A549 (cell line): ENCODE data around the gene SERPINA3. TPM values are rescaled to one million over a fixed set of nuclear protein-coding genes. Genes with fewer than 3 reads are reported as not detected.
"Not testable (repeated sequence)": the region's sequence is repeated elsewhere in the genome, so short reads cannot be mapped to it uniquely, and the experiment has no call there.

Source experiments
- ATAC-seq, 2 experiments: fragments of 200-7000 bp in 1 of 2; fragments of >200 bp in 1 of 2; cut with Nextera tagmentation in 1 of 2; cut with Tn5 transposase in 1 of 2; 3 replicates each; pipeline versions ENCODE4 v1.8.0 to v1.9.1; 2018 to 2020; ENCODE audit warnings: mild to moderate bottlenecking in 1 of 2, moderate library complexity in 1 of 2
- CTCF ChIA-PET: fragments of 300-600 bp; sonication (Branson Sonifier 250); formaldehyde crosslinking; extraction: SDS; loops from one replicate; lab custom pipeline; 2021; ENCODE audit warnings: antibody characterized with exemption, inconsistent platforms; lab: Yijun Ruan, JAX
- POLR2A ChIA-PET: fragments of 350-600 bp; formaldehyde crosslinking; extraction: SDS; loops from one replicate; lab custom pipeline; 2021; ENCODE audit warnings: antibody characterized with exemption, inconsistent platforms; lab: Yijun Ruan, JAX
- DNase-seq, 2 experiments: peaks; one replicate each; pipeline versions ENCODE4 v3.0.0 to v3.0.0-alpha.2; 2011 to 2016; ENCODE audit warnings: low read depth in 1 of 2, low spot score in 1 of 2
- FAIRE-seq: peaks from 2 replicates; lab custom pipeline; 2011; peaks lifted over from hg19 to GRCh38; lab: Jason Lieb, UNC
- H3K27ac ChIP-seq, 2 experiments: fragments of >200 bp; sonication (Bioruptor Twin); formaldehyde crosslinking; 3 replicates each; pipeline ENCODE4 v1.5.1; 2016 to 2017
- H3K4me1 ChIP-seq: fragments of >200 bp; sonication (Bioruptor Twin); formaldehyde crosslinking; 3 replicates; pipeline ENCODE4 v1.6.1; 2016
- H3K4me2 ChIP-seq: fragments of >200 bp; sonication (Bioruptor Twin); formaldehyde crosslinking; 3 replicates; pipeline ENCODE4 v1.6.1; 2016
- H3K4me3 ChIP-seq: fragments of >200 bp; sonication (Bioruptor Twin); formaldehyde crosslinking; 3 replicates; pipeline ENCODE4 v1.5.1; 2016
- H3K9me3 ChIP-seq: fragments of >200 bp; sonication (Bioruptor Twin); formaldehyde crosslinking; 3 replicates; pipeline ENCODE4 v1.6.1; 2016
- EHF ChIP-seq: fragments of 250-450 bp; sonication (Bioruptor Pico); IDR thresholded peaks from 2 replicates; pipeline ENCODE4 v1.5.0; 2020; ENCODE audit warnings: mild to moderate bottlenecking
- EHMT2 ChIP-seq: fragments of 200-600 bp; sonication (generic); IDR thresholded peaks from 2 replicates; pipeline ENCODE4 v1.6.1; 2016; ENCODE audit warnings: antibody characterized with exemption, low read depth, mild to moderate bottlenecking, moderate library complexity
- FOSB ChIP-seq: fragments of 250-450 bp; sonication (Bioruptor Pico); IDR thresholded peaks from 2 replicates; pipeline ENCODE4 v1.5.0; 2020; ENCODE audit warnings: mild to moderate bottlenecking, moderate library complexity
- GATA3 ChIP-seq: IDR thresholded peaks from 2 replicates; pipeline ENCODE4 v1.6.1; 2012; ENCODE audit warnings: borderline replicate concordance
- HEYL ChIP-seq: fragments of 250-450 bp; sonication (Bioruptor Pico); IDR thresholded peaks from 2 replicates; pipeline ENCODE4 v1.8.0; 2021; ENCODE audit warnings: mild to moderate bottlenecking, moderate library complexity
- HOXB5 ChIP-seq: fragments of 250-450 bp; sonication (Bioruptor Pico); IDR thresholded peaks from 2 replicates; pipeline ENCODE4 v1.5.0; 2020; ENCODE audit warnings: mild to moderate bottlenecking, moderate library complexity
- JUN ChIP-seq, 2 experiments: fragments of >200 bp; sonication (Bioruptor Twin); formaldehyde crosslinking; IDR thresholded peaks; 2 replicates in 1 of 2; 3 replicates in 1 of 2; pipeline ENCODE4 v1.6.1; 2016 to 2017
- JUNB ChIP-seq: fragments of >200 bp; sonication (Bioruptor Twin); formaldehyde crosslinking; IDR thresholded peaks from 2 replicates; pipeline ENCODE4 v1.6.1; 2016
- KDM1A ChIP-seq: fragments of 200-600 bp; sonication (generic); IDR thresholded peaks from 2 replicates; pipeline ENCODE4 v1.6.1; 2016; ENCODE audit warnings: low read depth, mild to moderate bottlenecking
- MAFK ChIP-seq: fragments of 450-650 bp; IDR thresholded peaks from 2 replicates; pipeline ENCODE4 v1.6.1; 2014; ENCODE audit not compliant: partially characterized antibody
- NFE2L2 ChIP-seq: fragments of 150-350 bp; conservative IDR thresholded peaks from 2 replicates; pipeline ENCODE4 v1.6.1; 2014; ENCODE audit warnings: low read length
- RAD21 ChIP-seq, 2 experiments: fragments of >200 bp in 1 of 2; sonication (Bioruptor Twin) in 1 of 2; formaldehyde crosslinking in 1 of 2; IDR thresholded peaks in 1 of 2; conservative IDR thresholded peaks in 1 of 2; 2 replicates in 1 of 2; 3 replicates in 1 of 2; pipeline ENCODE4 v1.6.1; 2012 to 2018; ENCODE audit warnings: inconsistent platforms in 1 of 2
- RCOR1 ChIP-seq: fragments of 150-350 bp; IDR thresholded peaks from 2 replicates; pipeline ENCODE4 v1.6.1; 2014; ENCODE audit warnings: antibody characterized with exemption, low read length, low read depth
- RFX5 ChIP-seq: fragments of 450-650 bp; IDR thresholded peaks from 2 replicates; pipeline ENCODE4 v1.7.1; 2014; ENCODE audit warnings: antibody characterized with exemption, mild to moderate bottlenecking, moderate library complexity
- RNF2 ChIP-seq: fragments of 200-600 bp; sonication (generic); IDR thresholded peaks from 2 replicates; pipeline ENCODE4 v1.6.1; 2016; ENCODE audit warnings: low read depth, mild to moderate bottlenecking, antibody characterized with exemption, moderate library complexity, borderline replicate concordance
- SMC3 ChIP-seq: fragments of >200 bp; sonication (Bioruptor Twin); formaldehyde crosslinking; IDR thresholded peaks from 3 replicates; pipeline ENCODE4 v1.6.1; 2018; ENCODE audit warnings: inconsistent platforms
- SREBF2 ChIP-seq: fragments of 450-650 bp; IDR thresholded peaks from 2 replicates; pipeline ENCODE4 v1.6.1; 2014; ENCODE audit warnings: mild to moderate bottlenecking, moderate library complexity
- ZNF302 ChIP-seq: fragments of 250-450 bp; sonication (Bioruptor Pico); IDR thresholded peaks from 2 replicates; pipeline ENCODE4 v1.9.0; 2021; ENCODE audit warnings: inconsistent platforms, mild to moderate bottlenecking, moderate library complexity
- WGBS: methylation state at CpG from one replicate; pipeline ENCODE4 v1.1.6; 2017; ENCODE audit errors: missing lambda C conversion rate; 5-methylcytosine and 5-hydroxymethylcytosine counted together
- polyA plus RNA-seq, 4 experiments: library from polyadenylated mRNA; depleted of rRNA in 3 of 4; stranded (reverse); fragments of >200 nt; fragmentation: RNase III in 1 of 4; extraction: RNeasy Plus Mini Kit Qiagen cat#74134 plus additional on column Dnase treatment in 1 of 4; gene quantifications; 2 replicates in 3 of 4; 3 replicates in 1 of 4; pipeline ENCODE4 v1.2.3, GENCODE V29; 2011 to 2017
- TF ChIP-seq, protein P1 (sequence below): fragments of >200 bp; sonication (Bioruptor Twin); formaldehyde crosslinking; IDR thresholded peaks from 3 replicates; pipeline ENCODE4 v1.5.1; 2016
- TF ChIP-seq, protein P2 (sequence below): IDR thresholded peaks from 2 replicates; pipeline ENCODE4 v1.6.1; 2012
- TF ChIP-seq, protein P3 (sequence below): fragments of 250-450 bp; sonication (Bioruptor Pico); IDR thresholded peaks from 2 replicates; pipeline ENCODE4 v1.5.0; 2020; ENCODE audit warnings: low read depth, mild to moderate bottlenecking, moderate library complexity
- TF ChIP-seq, protein P4 (sequence below): fragments of 150-350 bp; IDR thresholded peaks from 2 replicates; pipeline ENCODE4 v1.6.1; 2014; ENCODE audit warnings: low read depth, mild to moderate bottlenecking, low read length
- TF ChIP-seq, protein P5 (sequence below): fragments of >200 bp; sonication (Bioruptor Twin); formaldehyde crosslinking; IDR thresholded peaks from 2 replicates; pipeline ENCODE4 v1.6.1; 2016
- TF ChIP-seq, protein P6 (sequence below): IDR thresholded peaks from 2 replicates; pipeline ENCODE4 v1.6.1; 2012

Gene SERPINA3
- polyA plus RNA-seq, 2 of the 4 experiments (the other 2 are of a cell fraction) = 3.1 to 9.1 TPM

DNA sequence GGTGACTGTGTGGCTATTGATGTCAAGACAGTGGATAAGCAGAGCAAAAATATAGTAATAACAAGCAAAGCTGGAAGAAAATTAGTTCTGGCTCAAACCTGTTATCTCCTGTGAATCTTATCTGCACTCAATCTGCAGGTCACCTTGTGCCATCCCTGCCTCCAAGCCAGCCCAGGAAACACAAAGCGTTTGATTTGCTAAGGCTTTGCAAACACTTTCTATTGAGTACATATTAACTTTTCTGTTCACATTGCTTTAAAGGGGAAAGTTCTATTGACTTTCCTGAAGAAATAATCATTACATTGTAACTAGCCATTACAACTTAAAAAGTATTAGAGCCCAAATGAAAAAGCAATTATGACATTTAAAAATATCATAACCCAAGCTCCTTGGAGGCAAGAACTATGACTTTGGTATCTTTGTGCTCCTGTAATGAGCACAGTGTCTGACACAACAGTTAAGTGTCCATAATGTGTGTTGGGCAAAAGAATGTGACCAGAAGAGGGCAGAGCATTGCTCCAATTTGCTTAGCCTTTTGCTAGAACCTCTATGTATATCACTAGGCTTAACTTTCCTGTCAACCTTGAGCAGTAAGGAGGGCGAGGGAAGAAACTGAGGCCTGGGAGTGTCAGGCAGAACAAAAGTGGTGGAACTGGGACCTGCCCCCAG is 24.7 kb downstream of the SERPINA3 start:
- FAIRE-seq (peak; percentile 28), ATAC-seq (peak; percentile 53 to 80; a peak in 3 of 6 replicates), DNase-seq (peak in 1 of 2 experiments; percentile 48)
- ChIA-PET POLR2A (no interaction called here), CTCF (interaction anchor here (0.6 to 2.2 kb wide), 4 partner anchors 18 to 151 kb away, joined by 3 to 8 read pairs (median 8); no protein-coding TSS in a partner anchor)
- TF ChIP-seq RAD21 (conservative IDR thresholded peaks at IDR 0.05 in 1 of 2, IDR thresholded peaks at IDR 0.05 in 1 of 2) (peak; percentile 30 to 43; a peak in 3 of 5 replicates), FOSB (CRISPR knock-in tag) (no peak), SMC3 (peak; percentile 31; the same call in 2 of the 3 replicates), JUN (IDR thresholded peaks at IDR 0.05) (no peak), RNF2 (no peak), KDM1A (no peak), GATA3 (peak; percentile 36)
- TF ChIP-seq, protein P1, sequence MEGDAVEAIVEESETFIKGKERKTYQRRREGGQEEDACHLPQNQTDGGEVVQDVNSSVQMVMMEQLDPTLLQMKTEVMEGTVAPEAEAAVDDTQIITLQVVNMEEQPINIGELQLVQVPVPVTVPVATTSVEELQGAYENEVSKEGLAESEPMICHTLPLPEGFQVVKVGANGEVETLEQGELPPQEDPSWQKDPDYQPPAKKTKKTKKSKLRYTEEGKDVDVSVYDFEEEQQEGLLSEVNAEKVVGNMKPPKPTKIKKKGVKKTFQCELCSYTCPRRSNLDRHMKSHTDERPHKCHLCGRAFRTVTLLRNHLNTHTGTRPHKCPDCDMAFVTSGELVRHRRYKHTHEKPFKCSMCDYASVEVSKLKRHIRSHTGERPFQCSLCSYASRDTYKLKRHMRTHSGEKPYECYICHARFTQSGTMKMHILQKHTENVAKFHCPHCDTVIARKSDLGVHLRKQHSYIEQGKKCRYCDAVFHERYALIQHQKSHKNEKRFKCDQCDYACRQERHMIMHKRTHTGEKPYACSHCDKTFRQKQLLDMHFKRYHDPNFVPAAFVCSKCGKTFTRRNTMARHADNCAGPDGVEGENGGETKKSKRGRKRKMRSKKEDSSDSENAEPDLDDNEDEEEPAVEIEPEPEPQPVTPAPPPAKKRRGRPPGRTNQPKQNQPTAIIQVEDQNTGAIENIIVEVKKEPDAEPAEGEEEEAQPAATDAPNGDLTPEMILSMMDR = peak; percentile 36
- TF ChIP-seq, protein P2, sequence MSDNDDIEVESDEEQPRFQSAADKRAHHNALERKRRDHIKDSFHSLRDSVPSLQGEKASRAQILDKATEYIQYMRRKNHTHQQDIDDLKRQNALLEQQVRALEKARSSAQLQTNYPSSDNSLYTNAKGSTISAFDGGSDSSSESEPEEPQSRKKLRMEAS = no peak
- no peaks in the 10 kb centered on the region for H3K9me3 ChIP-seq
- H3K4me1 ChIP-seq = peaks cover 16% of the 10 kb centered on the region
- H3K4me2 ChIP-seq = peak overlapping the region; percentile 30; the same call in 2 of the 3 replicates
- peak overlapping the region; percentile 39 to 40; a peak in 2 of 6 replicates for H3K27ac ChIP-seq
- WGBS = 11% methylated on average over 2 of the region's 2 CpGs
- H3K4me3 ChIP-seq = no peak overlapping the region

DNA sequence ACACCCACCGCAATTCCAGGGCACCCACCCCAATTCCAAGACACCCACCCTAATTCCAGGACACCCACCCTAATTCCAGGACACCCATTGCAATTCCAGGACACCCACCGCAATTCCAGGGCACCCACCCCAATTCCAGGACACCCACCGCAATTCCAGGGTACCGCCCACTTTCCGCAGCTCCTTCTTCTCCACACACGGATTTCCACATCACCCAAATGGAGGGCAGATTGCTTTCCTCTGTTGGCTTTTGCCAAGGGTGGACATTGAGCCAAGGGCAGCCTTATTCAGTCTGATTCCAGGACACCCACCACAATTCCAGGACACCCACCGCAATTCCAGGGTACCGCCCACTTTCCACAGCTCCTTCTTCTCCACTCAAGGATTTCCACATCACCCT is 25.6 kb downstream of the SERPINA3 start:
- H3K4me2 ChIP-seq, DNase-seq, H3K4me3 ChIP-seq, POLR2A ChIA-PET, H3K27ac ChIP-seq, FAIRE-seq, ATAC-seq, H3K9me3 ChIP-seq: not testable (repeated sequence)
- CTCF ChIA-PET = interaction anchor here (0.5 to 2.2 kb wide), 8 partner anchors 11 to 204 kb away, joined by 3 to 8 read pairs (median 4); no protein-coding TSS in a partner anchor
- 89% methylated on average over 7 of the region's 8 CpGs for WGBS
- H3K4me1 ChIP-seq = peaks cover 16% of the 10 kb centered on the region

DNA sequence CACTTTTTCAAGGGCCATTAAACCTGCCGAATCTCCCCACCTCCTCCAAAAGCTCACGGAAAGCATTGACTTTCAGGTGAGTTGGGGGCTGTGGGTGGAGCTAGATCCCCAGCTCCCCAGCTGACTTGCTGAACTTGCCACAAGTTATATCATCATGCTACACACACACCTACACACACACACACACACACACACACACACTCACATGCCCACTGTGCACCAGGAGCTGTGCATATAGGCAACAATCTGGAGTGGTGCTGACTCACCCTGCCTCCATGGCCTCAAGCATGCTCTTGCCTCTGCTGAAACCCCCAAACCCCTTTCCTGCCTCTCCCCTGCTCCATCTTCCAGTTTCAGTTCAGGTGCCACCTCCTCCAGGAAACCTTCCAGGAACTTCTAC is 26.1 kb downstream of the SERPINA3 start:
- POLR2A ChIA-PET = interaction anchor here (0.5 kb wide), 1 partner anchor 28 kb away, joined by 3 read pairs; no protein-coding TSS in a partner anchor
- Histone ChIP-seq H3K4me2 (no peak overlapping the region), H3K4me1 (peaks cover 16% of the 10 kb centered on the region), H3K9me3 (no peaks in the 10 kb centered on the region), H3K4me3 (no peak overlapping the region), H3K27ac (peak overlapping the region; percentile 38 to 50; a peak in 4 of 6 replicates)
- FAIRE-seq (no peak), DNase-seq (no peak), ATAC-seq (0 out of 6 replicates have a peak, but pooled peaks of 1 of the 2 experiments have one; percentile 19)
- CTCF ChIA-PET = interaction anchor here (0.8 to 2.2 kb wide), 8 partner anchors 11 to 204 kb away, joined by 3 to 8 read pairs (median 3); partner anchors contain the start of gene SERPINA3
- TF ChIP-seq ZNF302 (CRISPR knock-in tag) (no peak), HEYL (no peak), MAFK (no peak), EHF (CRISPR knock-in tag) (no peak), RFX5 (no peak), EHMT2 (no peak), JUNB (no peak), RAD21 (conservative IDR thresholded peaks at IDR 0.05 in 1 of 2, IDR thresholded peaks at IDR 0.05 in 1 of 2) (no peak), HOXB5 (CRISPR knock-in tag) (no peak), SREBF2 (no peak), NFE2L2 (no peak), RCOR1 (no peak), SMC3 (no peak)
- TF ChIP-seq, protein P3, sequence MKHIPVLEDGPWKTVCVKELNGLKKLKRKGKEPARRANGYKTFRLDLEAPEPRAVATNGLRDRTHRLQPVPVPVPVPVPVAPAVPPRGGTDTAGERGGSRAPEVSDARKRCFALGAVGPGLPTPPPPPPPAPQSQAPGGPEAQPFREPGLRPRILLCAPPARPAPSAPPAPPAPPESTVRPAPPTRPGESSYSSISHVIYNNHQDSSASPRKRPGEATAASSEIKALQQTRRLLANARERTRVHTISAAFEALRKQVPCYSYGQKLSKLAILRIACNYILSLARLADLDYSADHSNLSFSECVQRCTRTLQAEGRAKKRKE (CRISPR knock-in tag) = no peak
- TF ChIP-seq, protein P4, sequence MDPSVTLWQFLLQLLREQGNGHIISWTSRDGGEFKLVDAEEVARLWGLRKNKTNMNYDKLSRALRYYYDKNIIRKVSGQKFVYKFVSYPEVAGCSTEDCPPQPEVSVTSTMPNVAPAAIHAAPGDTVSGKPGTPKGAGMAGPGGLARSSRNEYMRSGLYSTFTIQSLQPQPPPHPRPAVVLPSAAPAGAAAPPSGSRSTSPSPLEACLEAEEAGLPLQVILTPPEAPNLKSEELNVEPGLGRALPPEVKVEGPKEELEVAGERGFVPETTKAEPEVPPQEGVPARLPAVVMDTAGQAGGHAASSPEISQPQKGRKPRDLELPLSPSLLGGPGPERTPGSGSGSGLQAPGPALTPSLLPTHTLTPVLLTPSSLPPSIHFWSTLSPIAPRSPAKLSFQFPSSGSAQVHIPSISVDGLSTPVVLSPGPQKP = no peak
- TF ChIP-seq, protein P5, sequence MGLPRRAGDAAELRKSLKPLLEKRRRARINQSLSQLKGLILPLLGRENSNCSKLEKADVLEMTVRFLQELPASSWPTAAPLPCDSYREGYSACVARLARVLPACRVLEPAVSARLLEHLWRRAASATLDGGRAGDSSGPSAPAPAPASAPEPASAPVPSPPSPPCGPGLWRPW = no peak
- TF ChIP-seq, protein P1 = no peak
- TF ChIP-seq, protein P6, sequence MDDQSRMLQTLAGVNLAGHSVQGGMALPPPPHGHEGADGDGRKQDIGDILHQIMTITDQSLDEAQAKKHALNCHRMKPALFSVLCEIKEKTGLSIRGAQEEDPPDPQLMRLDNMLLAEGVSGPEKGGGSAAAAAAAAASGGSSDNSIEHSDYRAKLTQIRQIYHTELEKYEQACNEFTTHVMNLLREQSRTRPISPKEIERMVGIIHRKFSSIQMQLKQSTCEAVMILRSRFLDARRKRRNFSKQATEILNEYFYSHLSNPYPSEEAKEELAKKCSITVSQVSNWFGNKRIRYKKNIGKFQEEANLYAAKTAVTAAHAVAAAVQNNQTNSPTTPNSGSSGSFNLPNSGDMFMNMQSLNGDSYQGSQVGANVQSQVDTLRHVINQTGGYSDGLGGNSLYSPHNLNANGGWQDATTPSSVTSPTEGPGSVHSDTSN = no peak
- 100% methylated on average over 2 of the region's 2 CpGs for WGBS
